Activated CD4-positive, alpha-beta memory T cell treated with anti-CD3 and anti-CD28 coated beads, Interleukin-2, amount 10 ng/mL, durations not matched to agents 7 days and 5 days (primary cell): ENCODE data around the gene DYNLT2. TPM values are rescaled to one million over a fixed set of nuclear protein-coding genes. Genes with fewer than 3 reads are reported as not detected.
A peak's percentile ranks its signal among the peaks of the same experiment; 100 is the strongest.

Experiments
- CTCF ChIA-PET: fragments of 350-600 bp; sonication (Branson Sonifier 250); formaldehyde crosslinking; loops from one replicate; lab custom pipeline; 2021; ENCODE audit warnings: antibody characterized with exemption, inconsistent platforms; lab: Charles Lee
- POLR2A ChIA-PET: fragments of 350-600 bp; sonication (Branson Sonifier 250); formaldehyde crosslinking; loops from one replicate; lab custom pipeline; 2021; ENCODE audit warnings: antibody characterized with exemption; lab: Charles Lee
- DNase-seq: peaks from one replicate; pipeline ENCODE4 v3.0.0-alpha.2; 2020
- H3K27ac Mint-ChIP-seq: one replicate; pipeline ENCODE4 v1.8.0; 2021; ENCODE audit warnings: mild to moderate bottlenecking, mixed read lengths
- H3K27me3 Mint-ChIP-seq: one replicate; pipeline ENCODE4 v1.8.0; 2021; ENCODE audit warnings: mixed read lengths
- H3K36me3 Mint-ChIP-seq: one replicate; pipeline ENCODE4 v1.8.0; 2021; ENCODE audit warnings: low read depth, mixed read lengths
- H3K4me1 Mint-ChIP-seq: one replicate; pipeline ENCODE4 v1.8.0; 2021; ENCODE audit warnings: mixed read lengths
- H3K4me3 Mint-ChIP-seq: one replicate; pipeline ENCODE4 v1.8.0; 2021; ENCODE audit warnings: mild to moderate bottlenecking, mixed read lengths
- H3K9me3 Mint-ChIP-seq: one replicate; pipeline ENCODE4 v1.8.0; 2021; ENCODE audit warnings: mixed read lengths
- total RNA-seq, 2 experiments: library from RNA; stranded (reverse); gene quantifications; one replicate each; pipeline ENCODE4 v1.2.3, GENCODE V29; 2021

DYNLT2 gene
- total RNA-seq, 2 experiments from 2014 or later = 1.7 to 2.2 TPM

- peak overlapping the region; percentile 63 for H3K4me3 Mint-ChIP-seq
- H3K9me3 Mint-ChIP-seq = no peaks in the 10 kb centered on the region
- no peak overlapping the region for H3K27ac Mint-ChIP-seq
- H3K27me3 Mint-ChIP-seq = peaks cover 2% of the 10 kb centered on the region
- DNase-seq = peak; percentile 43
- peaks cover 41% of the 10 kb centered on the region for H3K4me1 Mint-ChIP-seq
- POLR2A ChIA-PET = interaction anchor here (0.6 to 7.1 kb wide), 9 partner anchors 9 to 860 kb away, joined by 3 to 135 read pairs (median 5); partner anchors contain the start of genes C6orf120, DYNLT2, ERMARD and PSMB1
- peaks cover 16% of the 10 kb centered on the region for H3K36me3 Mint-ChIP-seq
- CTCF ChIA-PET = interaction anchor here (1.2 kb wide), 2 partner anchors 16 to 26 kb away, joined by 3 to 6 read pairs; no protein-coding TSS in a partner anchor
Observed at GRCh38 chr6:169723991-169724493, 27.3 kb downstream of the DYNLT2 start.

DNA sequence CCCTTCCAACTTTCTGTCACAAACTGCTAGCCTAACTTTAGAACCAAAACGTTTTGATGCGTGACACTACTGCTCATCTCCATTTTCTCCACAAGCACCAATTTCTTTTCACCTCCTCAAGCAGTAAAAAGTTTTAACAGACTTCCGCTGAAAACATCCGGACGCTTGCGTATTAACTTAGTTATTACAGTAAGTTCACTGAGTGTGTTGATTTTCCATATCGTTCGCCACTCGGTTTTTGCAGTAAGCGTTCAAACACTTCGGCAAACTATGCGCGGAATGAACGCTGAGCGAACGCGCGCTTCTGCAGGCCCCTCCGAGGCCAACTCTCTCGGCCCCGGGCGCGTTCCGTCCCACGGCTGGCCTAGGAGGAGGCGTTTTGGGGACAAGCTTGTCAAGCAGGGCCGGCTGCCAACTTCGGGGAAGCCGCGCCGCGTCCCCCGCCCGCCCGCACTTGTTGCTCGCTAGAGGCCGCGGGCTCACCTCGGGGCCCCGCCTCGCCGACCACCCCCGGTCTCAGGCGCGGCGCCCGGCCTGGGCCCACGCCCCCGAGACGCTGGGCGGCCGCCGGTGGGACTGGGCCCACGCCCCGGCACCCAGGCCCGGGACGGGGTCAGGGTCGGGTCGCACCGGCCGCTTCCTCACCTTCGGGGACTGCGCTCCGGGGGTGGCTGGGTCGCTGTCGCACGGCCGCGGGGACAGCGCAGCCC lies 28.0 kb downstream of the DYNLT2 start:
- Mint-ChIP-seq H3K4me1 (peaks cover 43% of the 10 kb centered on the region), H3K9me3 (no peaks in the 10 kb centered on the region), H3K36me3 (peaks cover 18% of the 10 kb centered on the region), H3K4me3 (peak overlapping the region; percentile 85), H3K27me3 (peaks cover 2% of the 10 kb centered on the region), H3K27ac (peak overlapping the region; percentile 95)
- CTCF ChIA-PET = interaction anchor here (0.8 to 2.0 kb wide), 4 partner anchors 15 to 31 kb away, joined by 3 to 14 read pairs (median 4); partner anchors contain the start of genes C6orf120 and WDR27
- POLR2A ChIA-PET = interaction anchor here (0.6 to 7.1 kb wide), 11 partner anchors 10 to 860 kb away, joined by 3 to 135 read pairs (median 4); partner anchors contain the start of genes C6orf120, DYNLT2, ERMARD and PSMB1
- peak; percentile 66 for DNase-seq

GRCh38 chr6:169722362-169723199 lies 28.8 kb downstream of the DYNLT2 start:
- peaks cover 18% of the 10 kb centered on the region for H3K36me3 Mint-ChIP-seq
- H3K27ac Mint-ChIP-seq = peak overlapping the region; percentile 95
- peak; percentile 44 for DNase-seq
- ChIA-PET CTCF (interaction anchor here (0.8 to 2.0 kb wide), 6 partner anchors 14 to 807 kb away, joined by 3 to 14 read pairs (median 3); partner anchors contain the start of genes C6orf120 and WDR27), POLR2A (interaction anchor here (0.8 to 7.1 kb wide), 12 partner anchors 10 to 861 kb away, joined by 3 to 135 read pairs (median 4); partner anchors contain the start of genes C6orf120, DYNLT2, ERMARD and PSMB1)
- no peaks in the 10 kb centered on the region for H3K9me3 Mint-ChIP-seq
- peaks cover 40% of the 10 kb centered on the region for H3K4me1 Mint-ChIP-seq
- H3K27me3 Mint-ChIP-seq = peaks cover 2% of the 10 kb centered on the region
- H3K4me3 Mint-ChIP-seq = peak overlapping the region; percentile 85

- Mint-ChIP-seq H3K9me3 (no peaks in the 10 kb centered on the region), H3K4me3 (no peak overlapping the region), H3K27ac (no peak overlapping the region), H3K36me3 (peaks cover 35% of the 10 kb centered on the region), H3K4me1 (peaks cover 33% of the 10 kb centered on the region), H3K27me3 (peaks cover 2% of the 10 kb centered on the region)
- POLR2A ChIA-PET = interaction anchor here (1.3 to 7.1 kb wide), 5 partner anchors 16 to 71 kb away, joined by 3 to 135 read pairs (median 22); partner anchors contain the start of genes C6orf120, DYNLT2, ERMARD and WDR27
- CTCF ChIA-PET = interaction anchor here (1.2 to 1.5 kb wide), 2 partner anchors 10 to 19 kb away, joined by 5 to 6 read pairs; partner anchors contain the start of genes C6orf120 and WDR27
- no peak for DNase-seq
Observed at GRCh38 chr6:169720207-169720855, 31.0 kb downstream of the DYNLT2 start.

DNA sequence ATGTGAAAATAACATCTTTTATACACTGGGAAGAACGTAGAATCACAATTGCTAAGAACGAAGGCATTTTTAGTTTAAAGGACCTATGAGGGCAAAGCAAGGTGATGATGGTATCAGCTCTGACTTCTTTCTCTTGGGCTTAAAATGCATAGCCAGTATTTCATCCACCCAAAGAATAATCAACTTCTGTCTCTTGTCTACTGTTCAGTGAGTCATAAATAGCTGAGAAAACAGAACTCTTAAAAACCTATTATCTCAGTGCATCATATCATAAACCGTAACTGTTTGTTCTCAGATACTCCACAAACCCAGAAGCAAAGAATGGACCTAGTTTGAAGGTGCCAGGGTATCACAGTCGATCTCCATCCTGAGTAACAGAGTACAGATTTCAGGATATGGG lies 32.3 kb downstream of the DYNLT2 start:
- no peaks in the 10 kb centered on the region for H3K9me3 Mint-ChIP-seq
- CTCF ChIA-PET = interaction anchor here (0.8 to 1.2 kb wide), 2 partner anchors 10 to 18 kb away, joined by 3 to 5 read pairs; partner anchors contain the start of genes C6orf120 and WDR27

DNA sequence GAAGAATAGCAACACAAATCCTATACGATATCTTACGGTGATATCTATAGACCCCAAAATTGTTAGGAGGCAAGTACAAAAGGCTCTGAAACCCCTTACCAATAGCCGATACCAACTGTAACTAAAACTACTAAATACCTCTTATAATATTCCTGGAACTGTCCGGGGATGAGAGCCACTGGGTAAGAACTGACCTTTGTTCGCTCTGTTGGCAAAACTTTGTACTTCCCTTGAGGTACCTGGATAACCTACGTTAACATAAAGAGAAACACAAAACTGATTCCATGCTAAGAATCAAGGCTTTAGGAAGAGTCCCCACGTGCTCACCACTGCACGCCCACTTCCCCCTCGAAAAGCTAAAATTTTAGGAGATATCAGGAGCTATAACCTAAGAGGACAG lies 36.8 kb downstream of the DYNLT2 start:
- no peak overlapping the region for H3K4me3 Mint-ChIP-seq
- ChIA-PET POLR2A (interaction anchor here (1.1 to 1.5 kb wide), 4 partner anchors 10 to 12 kb away, joined by 3 to 4 read pairs (median 3); partner anchors contain the start of gene C6orf120), CTCF (no interaction called here)
- H3K9me3 Mint-ChIP-seq = no peaks in the 10 kb centered on the region
- H3K27ac Mint-ChIP-seq = no peak overlapping the region
- no peaks in the 10 kb centered on the region for H3K27me3 Mint-ChIP-seq
- peaks cover 11% of the 10 kb centered on the region for H3K4me1 Mint-ChIP-seq
- DNase-seq = no peak
- H3K36me3 Mint-ChIP-seq = peaks cover 47% of the 10 kb centered on the region

More for the DNA sequence above, 32.3 kb downstream of the DYNLT2 start:
- POLR2A ChIA-PET = interaction anchor here (1.4 to 3.8 kb wide), 3 partner anchors 15 to 32 kb away, joined by 3 to 28 read pairs (median 22); partner anchors contain the start of genes C6orf120, DYNLT2, ERMARD and WDR27
- H3K27ac Mint-ChIP-seq = no peak overlapping the region
- DNase-seq = no peak
- H3K4me1 Mint-ChIP-seq = peaks cover 29% of the 10 kb centered on the region
- H3K4me3 Mint-ChIP-seq = no peak overlapping the region
- H3K27me3 Mint-ChIP-seq = no peaks in the 10 kb centered on the region
- H3K36me3 Mint-ChIP-seq = peaks cover 43% of the 10 kb centered on the region

DNA sequence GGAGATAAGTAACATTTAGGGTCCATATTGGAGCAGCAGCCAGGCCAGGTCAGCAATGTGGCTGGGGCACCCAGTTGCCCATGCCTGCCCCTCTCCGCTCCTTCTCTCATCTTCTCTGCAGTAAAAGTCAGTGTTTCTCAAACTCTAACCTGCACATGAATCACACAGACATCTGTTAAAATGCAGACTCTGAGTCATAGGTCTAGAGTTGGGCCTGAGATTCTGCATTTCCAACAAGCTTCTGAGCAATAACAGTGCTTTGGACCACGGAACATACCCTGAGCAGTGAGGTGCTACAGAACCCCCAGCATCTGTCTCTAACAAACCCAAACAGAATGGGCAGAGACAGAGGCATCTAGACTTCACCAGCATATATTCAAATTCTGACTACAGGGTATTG lies 37.2 kb downstream of the DYNLT2 start:
- peaks cover 44% of the 10 kb centered on the region for H3K36me3 Mint-ChIP-seq
- H3K27ac Mint-ChIP-seq = peak overlapping the region; percentile 49
- H3K4me3 Mint-ChIP-seq = no peak overlapping the region
- CTCF ChIA-PET = no interaction called here
- peaks cover 9% of the 10 kb centered on the region for H3K4me1 Mint-ChIP-seq
- no peaks in the 10 kb centered on the region for H3K9me3 Mint-ChIP-seq
- POLR2A ChIA-PET = interaction anchor here (1.1 to 1.3 kb wide), 2 partner anchors 9 to 11 kb away, joined by 3 to 4 read pairs; no protein-coding TSS in a partner anchor
- no peak for DNase-seq
- H3K27me3 Mint-ChIP-seq = no peaks in the 10 kb centered on the region

DNA sequence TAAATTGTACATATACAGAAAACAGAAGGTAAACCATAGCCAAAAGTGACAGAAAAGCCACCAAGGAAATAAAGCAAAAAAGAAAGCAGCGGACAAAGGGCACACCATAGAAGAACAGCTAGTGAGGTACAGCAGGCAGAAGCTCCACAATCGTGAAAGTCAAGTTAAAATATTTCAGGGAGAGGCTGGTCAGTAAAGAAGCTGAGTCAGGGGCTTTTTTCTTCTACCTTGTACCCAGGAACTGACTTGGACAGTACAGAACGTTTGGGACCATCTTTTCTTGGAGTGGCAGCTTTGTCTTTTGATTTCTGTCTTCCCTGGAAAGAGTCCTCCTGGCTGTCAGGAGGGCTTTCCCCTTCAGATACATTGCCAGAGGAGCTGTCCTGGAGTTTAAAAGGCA lies 41.4 kb downstream of the DYNLT2 start:
- no peak for DNase-seq
- Mint-ChIP-seq H3K36me3 (peaks cover 33% of the 10 kb centered on the region), H3K4me1 (peaks cover 19% of the 10 kb centered on the region), H3K27ac (no peak overlapping the region), H3K27me3 (no peaks in the 10 kb centered on the region), H3K4me3 (no peak overlapping the region), H3K9me3 (no peaks in the 10 kb centered on the region)
- POLR2A ChIA-PET = interaction anchor here (1.2 to 4.0 kb wide), 5 partner anchors 8 to 43 kb away, joined by 4 to 29 read pairs (median 6); partner anchors contain the start of genes C6orf120, DYNLT2, ERMARD and PHF10
- CTCF ChIA-PET = interaction anchor here (1.4 kb wide), 1 partner anchor 10 kb away, joined by 6 read pairs; no protein-coding TSS in a partner anchor

DNA sequence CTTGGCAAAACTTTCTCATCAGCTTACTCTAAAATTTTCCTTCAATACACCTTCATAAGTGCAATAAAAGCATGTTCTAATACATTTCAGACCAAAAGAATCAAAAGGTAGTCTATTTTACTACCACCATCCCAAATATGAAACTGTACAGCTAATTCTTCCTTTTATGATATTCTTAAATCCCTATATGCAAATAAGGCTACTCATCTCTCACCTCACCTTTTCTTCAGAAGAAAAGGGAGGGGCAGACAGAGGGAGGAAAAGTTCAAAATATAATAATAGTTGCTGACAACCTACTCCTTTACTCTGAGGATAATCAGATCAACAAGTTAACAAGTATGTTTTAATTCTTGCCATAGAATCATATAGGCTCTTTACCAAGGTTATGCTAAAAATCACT lies 42.1 kb downstream of the DYNLT2 start:
- CTCF ChIA-PET = interaction anchor here (0.8 to 1.7 kb wide), 6 partner anchors 9 to 42 kb away, joined by 3 to 6 read pairs (median 3); partner anchors contain the start of genes DYNLT2 and ERMARD
- H3K36me3 Mint-ChIP-seq = peaks cover 30% of the 10 kb centered on the region
- POLR2A ChIA-PET = interaction anchor here (0.7 to 4.0 kb wide), 5 partner anchors 7 to 43 kb away, joined by 3 to 29 read pairs (median 6); partner anchors contain the start of genes C6orf120, DYNLT2, ERMARD and PHF10

GRCh38 chr6:169707772-169708171 lies 43.6 kb downstream of the DYNLT2 start:
- no peaks in the 10 kb centered on the region for H3K9me3 Mint-ChIP-seq
- peaks cover 39% of the 10 kb centered on the region for H3K4me1 Mint-ChIP-seq
- H3K36me3 Mint-ChIP-seq = peaks cover 35% of the 10 kb centered on the region
- POLR2A ChIA-PET = no interaction called here
- CTCF ChIA-PET = interaction anchor here (0.6 to 1.7 kb wide), 4 partner anchors 10 to 82 kb away, joined by 4 to 6 read pairs (median 4); no protein-coding TSS in a partner anchor
- H3K4me3 Mint-ChIP-seq = no peak overlapping the region
- H3K27ac Mint-ChIP-seq = no peak overlapping the region
- no peaks in the 10 kb centered on the region for H3K27me3 Mint-ChIP-seq
- DNase-seq = no peak

More for the DNA sequence above, 42.1 kb downstream of the DYNLT2 start:
- Mint-ChIP-seq H3K27me3 (no peaks in the 10 kb centered on the region), H3K9me3 (no peaks in the 10 kb centered on the region), H3K4me3 (no peak overlapping the region), H3K27ac (no peak overlapping the region), H3K4me1 (peaks cover 23% of the 10 kb centered on the region)
- DNase-seq = no peak

- Mint-ChIP-seq H3K9me3 (no peaks in the 10 kb centered on the region), H3K36me3 (peaks cover 31% of the 10 kb centered on the region), H3K4me1 (peaks cover 54% of the 10 kb centered on the region), H3K27me3 (no peaks in the 10 kb centered on the region), H3K27ac (peak overlapping the region; percentile 86), H3K4me3 (peak overlapping the region; percentile 89)
- POLR2A ChIA-PET = interaction anchor here (0.8 to 8.7 kb wide), 19 partner anchors 8 to 881 kb away, joined by 3 to 135 read pairs (median 7); partner anchors contain the start of genes DYNLT2, ERMARD, PDCD2 and PHF10
- CTCF ChIA-PET = interaction anchor here (2.6 to 2.7 kb wide), 2 partner anchors 20 to 86 kb away, joined by 13 to 14 read pairs; no protein-coding TSS in a partner anchor
- DNase-seq = no peak
Observed at GRCh38 chr6:169702840-169703246, 48.5 kb downstream of the DYNLT2 start.
